Neutrophil (primary cell): ENCODE data around the gene TSPAN14.

ENCODE experiments used
- H3K27ac ChIP-seq: fragments of 200-600 bp; sonication (generic); 2 replicates; pipeline ENCODE4 v1.5.1; 2016; ENCODE audit warnings: mild to moderate bottlenecking, moderate library complexity
- H3K27me3 ChIP-seq: fragments of 200-600 bp; sonication (generic); 2 replicates; pipeline ENCODE4 v1.6.0; 2016; ENCODE audit warnings: mild to moderate bottlenecking
- H3K36me3 ChIP-seq: fragments of 200-600 bp; sonication (generic); 2 replicates; pipeline ENCODE4 v1.5.1; 2017
- H3K4me1 ChIP-seq, 2 experiments: fragments of 200-600 bp in 1 of 2; sonication (generic) in 1 of 2; 1 replicate in 1 of 2; 2 replicates in 1 of 2; pipeline versions ENCODE4 v1.5.1 to v1.6.1; 2013 to 2016; ENCODE audit warnings: low read depth in 1 of 2, low read length in 1 of 2, mild to moderate bottlenecking in 1 of 2, moderate library complexity in 1 of 2; ENCODE audit not compliant: control insufficient read depth in 1 of 2, insufficient read depth in 1 of 2
- H3K4me3 ChIP-seq, 2 experiments: fragments of 200-600 bp in 1 of 2; sonication (generic) in 1 of 2; 1 replicate in 1 of 2; 2 replicates in 1 of 2; pipeline ENCODE4 v1.5.1; 2013 to 2016; ENCODE audit warnings: low read depth in 1 of 2, low read length in 1 of 2, mild to moderate bottlenecking in 1 of 2, moderate library complexity in 1 of 2
- H3K9me3 ChIP-seq: fragments of 200-600 bp; sonication (generic); 2 replicates; pipeline ENCODE4 v1.5.1; 2016
- CTCF ChIP-seq: fragments of 200-600 bp; sonication (generic); IDR thresholded peaks from 2 replicates; pipeline ENCODE4 v1.5.1; 2016; ENCODE audit warnings: antibody characterized with exemption

TSPAN14 gene

GRCh38 chr10:80504897-80505465, 50.9 kb downstream of the TSPAN14 start:
- TF ChIP-seq CTCF: no peak
- no peaks in the 10 kb centered on the region for H3K27me3 ChIP-seq
- peaks cover 59 to 60% of the 10 kb centered on the region in 2 experiments for H3K4me1 ChIP-seq
- H3K27ac ChIP-seq: peak overlapping the region; percentile 96
- H3K36me3 ChIP-seq: peaks cover 37% of the 10 kb centered on the region
- H3K9me3 ChIP-seq: no peaks in the 10 kb centered on the region
- peak overlapping the region; percentile 2 to 32 for H3K4me3 ChIP-seq

- peaks cover 48% of the 10 kb centered on the region in 2 experiments for H3K4me1 ChIP-seq
- H3K27ac ChIP-seq: peak overlapping the region; percentile 96
- peaks cover 49% of the 10 kb centered on the region for H3K36me3 ChIP-seq
Observed at GRCh38 chr10:80506189-80506575, 52.1 kb downstream of the TSPAN14 start.

GRCh38 chr10:80506836-80507487, 52.9 kb downstream of the TSPAN14 start:
- Histone ChIP-seq H3K4me3 (no peak overlapping the region), H3K9me3 (no peaks in the 10 kb centered on the region), H3K4me1 (peaks cover 40% of the 10 kb centered on the region in 2 experiments), H3K27me3 (no peaks in the 10 kb centered on the region), H3K27ac (peak overlapping the region; percentile 28), H3K36me3 (peaks cover 57% of the 10 kb centered on the region)
- TF ChIP-seq CTCF: no peak

More at GRCh38 chr10:80506189-80506575, 52.1 kb downstream of the TSPAN14 start:
- Histone ChIP-seq H3K4me3 (no peak overlapping the region), H3K27me3 (no peaks in the 10 kb centered on the region), H3K9me3 (no peaks in the 10 kb centered on the region)
- no peak for TF ChIP-seq CTCF

- no peak overlapping the region for H3K27ac ChIP-seq
- no peak for TF ChIP-seq CTCF
- no peaks in the 10 kb centered on the region for H3K27me3 ChIP-seq
- H3K36me3 ChIP-seq: peaks cover 78% of the 10 kb centered on the region
- H3K4me3 ChIP-seq: no peak overlapping the region
- H3K4me1 ChIP-seq: peaks cover 19% of the 10 kb centered on the region in 2 experiments
- no peaks in the 10 kb centered on the region for H3K9me3 ChIP-seq
Observed at GRCh38 chr10:80509108-80509402, 54.9 kb downstream of the TSPAN14 start.

GRCh38 chr10:80509403-80510161, 55.5 kb downstream of the TSPAN14 start:
- Histone ChIP-seq H3K27ac (peak overlapping the region; percentile 8), H3K4me1 (peaks cover 14% of the 10 kb centered on the region in 2 experiments), H3K4me3 (no peak overlapping the region), H3K27me3 (no peaks in the 10 kb centered on the region), H3K36me3 (peaks cover 83% of the 10 kb centered on the region), H3K9me3 (no peaks in the 10 kb centered on the region)
- TF ChIP-seq CTCF: no peak
